GM18870 (cell line): ENCODE data around the gene AVL9.
"Not testable (repeated sequence)": the region's sequence is repeated elsewhere in the genome, so short reads cannot be mapped to it uniquely, and the experiment has no call there.

Source experiments
- ATAC-seq: cut with Tn5 transposase; IDR thresholded peaks from one replicate; pipeline ENCODE4 v1.9.1; 2021; ENCODE audit warnings: moderate library complexity; ENCODE audit not compliant: unreplicated experiment

AVL9 gene

DNA sequence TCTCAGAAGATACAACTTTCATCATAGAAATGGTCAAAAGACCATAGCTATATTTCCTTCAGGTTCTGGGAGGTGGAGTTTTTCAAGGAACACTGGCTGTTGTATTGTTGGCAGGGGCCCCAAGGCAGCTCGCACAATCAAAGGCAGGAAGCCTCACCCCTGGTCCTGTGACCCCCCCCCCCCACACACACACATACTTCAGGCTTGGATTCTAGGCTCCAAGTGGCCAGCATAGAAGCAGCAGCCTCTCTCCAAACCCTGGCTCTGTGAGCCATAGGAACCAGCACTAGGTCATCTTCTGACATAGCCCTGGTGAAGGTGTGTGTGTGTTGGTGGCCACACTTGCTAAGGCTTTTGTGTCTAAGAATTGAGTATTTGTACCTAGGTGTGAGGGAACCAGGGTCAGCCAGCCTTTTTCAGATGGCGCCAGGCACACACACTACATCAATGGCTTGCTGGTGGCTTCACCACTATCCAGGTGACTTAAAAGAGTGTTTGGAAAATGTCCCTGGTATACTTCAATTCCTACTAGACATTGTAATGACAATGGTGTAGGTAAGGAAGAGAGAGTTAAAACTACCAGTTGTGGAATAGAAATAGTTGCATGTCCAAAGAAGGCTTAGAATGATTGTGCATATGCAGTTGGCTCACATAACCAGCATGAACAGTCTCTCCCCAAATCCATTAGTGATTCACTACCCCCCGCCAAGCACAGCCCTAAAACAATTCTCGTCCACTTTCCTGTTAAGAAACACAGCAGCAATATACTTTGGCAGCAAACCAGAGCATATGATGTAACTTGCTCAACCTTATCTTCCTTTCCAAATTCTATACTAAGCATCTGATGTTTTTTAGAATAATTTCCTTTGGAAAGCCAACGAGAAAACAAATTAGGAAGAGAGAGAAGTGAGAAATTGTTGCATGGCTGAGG, 91.3 kb downstream of the AVL9 start:
- no peak for ATAC-seq

GRCh38 chr7:32587411-32587948, 92.2 kb downstream of the AVL9 start:
- ATAC-seq = no peak

- ATAC-seq = peak; percentile 72
Measured at GRCh38 chr7:32588657-32589056, 93.4 kb downstream of the AVL9 start.

DNA sequence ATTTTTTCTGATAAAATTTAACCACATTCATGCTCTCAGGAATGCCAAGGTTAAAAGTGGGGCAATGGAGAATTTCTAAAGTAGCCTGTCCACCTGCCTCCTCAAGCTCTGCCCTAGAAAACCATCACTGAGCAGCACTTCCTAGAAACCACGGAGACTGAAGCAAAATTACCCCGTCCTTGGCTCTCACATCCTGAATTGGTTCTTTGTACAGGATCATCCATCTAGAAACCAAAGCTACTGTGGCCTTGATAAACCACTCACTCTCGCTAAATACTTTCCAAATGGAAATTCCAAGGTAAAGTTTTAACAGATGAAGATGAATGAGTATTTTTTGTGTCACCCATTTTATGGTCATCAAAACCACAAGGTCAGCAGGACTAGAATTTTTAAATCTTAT, 96.6 kb downstream of the AVL9 start:
- ATAC-seq = no peak

DNA sequence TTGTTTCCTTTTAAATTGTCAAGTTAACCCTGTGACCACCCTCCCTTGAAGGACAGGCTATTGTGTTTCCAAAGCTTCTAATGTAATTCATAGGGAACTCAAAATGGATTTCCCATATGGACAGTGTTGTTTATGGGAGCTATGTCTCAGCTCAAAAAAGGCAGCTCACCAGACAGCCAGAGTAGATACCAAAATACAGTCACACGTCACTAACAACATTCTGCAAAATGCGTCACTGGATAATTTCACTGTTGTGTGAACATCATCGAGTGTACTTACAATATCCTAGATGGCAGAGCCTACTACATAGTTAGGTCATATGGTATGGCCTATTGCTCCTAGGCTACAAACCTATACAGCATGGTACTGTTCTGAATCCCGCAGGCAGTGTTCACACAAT, 97.4 kb downstream of the AVL9 start:
- no peak for ATAC-seq

DNA sequence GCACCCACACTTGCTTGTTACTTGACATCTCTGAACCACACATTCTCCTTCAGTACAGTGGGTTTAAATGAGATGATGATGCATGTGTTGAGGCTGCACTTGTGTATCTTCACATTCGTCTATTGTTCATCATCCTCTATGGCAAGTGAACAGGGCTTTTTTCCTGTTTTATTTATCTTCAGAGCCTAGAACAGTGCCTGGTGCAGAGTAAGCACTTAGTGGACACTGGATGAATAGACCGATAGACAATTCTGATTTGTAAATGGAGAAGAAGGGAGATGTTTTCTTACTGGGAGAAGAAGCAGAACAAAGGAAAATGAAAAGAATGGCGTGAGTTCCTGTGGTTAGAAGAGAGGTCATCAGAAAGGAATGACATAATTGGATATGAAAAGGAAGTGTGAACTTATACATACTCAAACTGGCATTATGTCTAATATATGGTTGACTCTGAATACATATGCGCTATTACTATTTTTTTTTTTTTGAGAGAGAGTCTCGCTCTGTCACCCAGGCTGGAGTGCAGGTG, 99.7 kb downstream of the AVL9 start:
- ATAC-seq = no peak

DNA sequence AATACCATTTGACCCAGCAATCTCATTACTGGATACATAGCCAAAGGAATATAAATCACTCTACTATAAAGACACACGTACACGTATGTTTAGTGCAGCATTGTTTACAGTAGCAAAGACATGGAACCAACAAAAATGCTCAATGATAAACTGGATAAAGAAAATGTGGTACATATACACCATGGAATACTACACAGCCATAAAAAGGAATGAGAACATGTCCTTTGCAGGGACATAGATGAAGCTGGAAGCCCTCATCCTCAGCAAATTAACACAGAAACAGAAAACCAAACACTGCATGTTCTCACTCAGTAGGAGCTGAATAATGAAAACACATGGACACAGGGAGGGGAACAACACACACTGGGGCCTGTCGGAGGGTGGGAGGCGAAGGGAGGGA, 105.9 kb downstream of the AVL9 start:
- not testable (repeated sequence) for ATAC-seq

GRCh38 chr7:32602470-32602869, 107.2 kb downstream of the AVL9 start:
- no peak for ATAC-seq

DNA sequence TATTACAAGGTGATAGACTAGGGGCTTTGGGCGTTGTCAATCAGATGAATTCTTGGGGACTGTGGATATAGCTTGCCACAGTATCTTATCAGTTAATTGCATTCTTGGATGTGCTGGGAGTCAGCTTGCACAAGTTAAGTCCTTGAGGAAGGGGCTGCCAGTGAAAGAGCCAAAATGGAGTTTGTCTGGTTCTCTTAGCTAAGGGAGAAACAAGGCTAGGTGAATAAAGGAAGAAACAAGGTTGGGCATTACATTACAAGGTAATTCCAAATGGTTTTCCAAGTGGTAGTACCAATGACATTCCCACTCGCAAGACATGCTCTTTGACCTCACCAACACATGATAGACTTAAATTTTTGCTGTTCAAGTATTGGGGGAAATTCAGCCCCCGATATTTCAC, 108.2 kb downstream of the AVL9 start:
- not testable (repeated sequence) for ATAC-seq

DNA sequence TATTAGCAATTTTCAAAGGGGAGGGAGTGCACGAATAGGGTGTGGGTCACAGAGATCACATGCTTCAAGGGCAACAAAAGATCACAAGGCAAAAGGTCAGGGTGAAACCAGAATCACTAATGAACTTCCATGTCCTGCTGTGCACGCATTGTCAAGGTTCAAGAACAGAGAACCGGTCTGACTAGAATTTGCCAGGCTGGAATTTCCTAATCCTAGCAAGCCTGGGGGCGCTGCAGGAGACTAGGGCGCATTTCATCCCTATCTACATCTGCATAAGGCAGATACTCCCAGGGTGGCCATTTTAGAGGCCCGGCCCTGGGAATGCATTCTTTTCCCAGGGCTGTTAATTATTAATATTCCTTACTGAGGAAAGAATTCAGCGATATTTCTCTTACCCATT, 108.8 kb downstream of the AVL9 start:
- ATAC-seq = not testable (repeated sequence)

DNA sequence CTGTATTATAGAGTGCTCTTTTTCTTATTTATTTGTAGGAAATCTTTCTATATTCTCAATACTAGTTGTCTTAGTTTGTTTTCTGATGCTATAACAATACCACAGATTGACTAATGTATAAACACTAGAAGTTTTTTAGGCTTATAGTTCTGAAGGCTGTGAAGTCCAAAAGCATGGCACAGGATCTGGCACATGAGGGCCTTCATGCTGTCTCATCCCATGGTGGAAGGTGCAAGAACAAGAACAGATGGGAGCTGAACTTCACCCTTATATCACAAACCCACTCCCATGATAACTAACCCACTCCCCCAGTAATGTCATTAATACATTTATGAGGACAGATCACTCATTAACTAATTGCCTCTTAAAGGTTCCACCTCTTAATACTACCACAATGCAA, 109.7 kb downstream of the AVL9 start:
- ATAC-seq = no peak

GRCh38 chr7:32609463-32609862, 114.2 kb downstream of the AVL9 start:
- ATAC-seq = no peak

DNA sequence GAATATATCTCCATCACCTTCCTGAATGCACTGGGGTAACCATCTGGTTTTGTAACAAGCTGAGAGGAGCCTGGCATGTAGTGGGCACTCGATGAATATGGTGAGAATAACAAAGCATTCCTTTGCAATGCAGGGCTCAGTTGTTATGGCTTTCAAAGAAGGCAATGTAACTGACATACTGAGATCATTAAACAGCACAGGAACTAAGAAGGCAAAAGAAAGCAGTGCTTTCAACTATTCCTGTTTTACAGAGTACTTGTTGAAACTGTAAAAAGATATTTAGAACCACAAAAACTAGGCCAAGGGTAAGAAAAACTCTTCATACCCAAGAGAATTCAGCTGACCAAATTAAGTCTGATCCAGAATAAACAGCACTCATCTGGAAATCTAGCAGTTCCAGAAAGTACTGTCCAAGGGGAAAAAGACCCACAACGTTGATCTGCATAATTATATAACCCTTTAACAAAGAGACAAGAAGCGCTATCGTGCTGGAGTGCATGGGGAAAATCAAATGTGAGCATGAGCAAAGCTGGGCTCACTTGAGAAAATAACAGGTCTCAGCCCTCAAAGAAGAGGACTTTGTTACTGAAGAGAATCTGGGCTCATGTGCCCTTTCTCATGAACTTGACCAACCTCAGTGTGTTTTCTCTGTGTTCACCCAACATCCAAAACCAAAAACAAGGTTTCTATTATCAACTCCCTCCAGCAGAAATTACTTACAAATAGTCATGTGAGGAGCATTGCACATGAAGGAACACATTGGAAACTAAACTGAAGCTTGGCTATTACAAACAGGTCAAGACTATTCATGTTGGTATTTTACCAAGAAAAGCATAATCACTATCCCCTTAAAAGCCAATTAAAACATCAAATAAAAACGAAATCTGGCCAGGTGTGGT, 116.2 kb downstream of the AVL9 start:
- no peak for ATAC-seq

- ATAC-seq = no peak
Measured at GRCh38 chr7:32616625-32617024, 121.3 kb downstream of the AVL9 start.

DNA sequence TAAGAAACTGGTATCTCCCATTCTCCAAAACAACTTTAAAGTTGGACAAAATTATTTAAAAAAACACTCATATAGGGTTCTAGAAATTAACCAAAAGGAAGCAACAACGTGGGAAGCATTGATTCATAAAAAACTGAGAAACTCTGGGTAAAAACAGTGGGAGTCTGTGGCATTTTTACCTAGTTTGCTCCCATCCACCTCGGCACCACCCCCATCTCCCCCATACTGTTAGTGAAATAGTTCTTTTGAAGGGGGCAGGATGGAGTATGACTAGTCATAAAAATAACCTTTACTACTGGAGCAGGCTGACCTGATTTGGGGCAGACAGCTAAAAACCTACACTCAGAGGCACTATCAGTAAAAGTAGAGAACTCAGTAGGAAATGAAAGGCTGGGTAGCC, 123.2 kb downstream of the AVL9 start:
- ATAC-seq = no peak

- no peak for ATAC-seq
Measured at GRCh38 chr7:32618987-32619386, 123.7 kb downstream of the AVL9 start.

DNA sequence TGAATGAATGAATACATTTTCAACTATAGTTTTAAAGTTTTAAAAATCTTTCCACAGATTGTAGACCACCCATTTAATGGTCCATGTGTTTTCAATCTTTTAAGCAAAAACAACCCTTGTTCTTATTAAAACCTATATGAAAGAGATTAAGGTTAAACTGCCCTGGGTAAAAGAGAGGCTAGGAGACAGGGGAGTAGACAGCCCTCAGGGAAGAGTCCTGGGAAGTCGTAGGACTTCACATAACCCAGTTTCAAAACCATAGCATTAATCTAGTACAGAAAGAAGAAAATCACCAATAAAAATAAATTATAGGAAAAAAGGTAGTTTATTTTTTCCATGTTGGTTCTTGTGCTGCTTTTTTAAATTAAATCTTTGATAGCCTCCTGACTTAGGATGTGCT, 124.1 kb downstream of the AVL9 start:
- not testable (repeated sequence) for ATAC-seq

GRCh38 chr7:32631021-32631420, 135.7 kb downstream of the AVL9 start:
- ATAC-seq = no peak

GRCh38 chr7:32631590-32632497, 136.6 kb downstream of the AVL9 start:
- ATAC-seq = not testable (repeated sequence)

GRCh38 chr7:32633446-32633845, 138.2 kb downstream of the AVL9 start:
- not testable (repeated sequence) for ATAC-seq
